ENCODE data around the gene OR5T2.
"Not testable (repeated sequence)": the region's sequence is repeated elsewhere in the genome, so short reads cannot be mapped to it uniquely, and the experiment has no call there.

The OR5T2 gene

GRCh38 chr11:56234155-56234554 lies at the start of gene OR5T2:
Gene OR5T2, minus strand, starts transcription at chr11:56234255. Its CDS starts 1,193 bp downstream, at chr11:56233062.
- DNase-seq, result no peak

DNA sequence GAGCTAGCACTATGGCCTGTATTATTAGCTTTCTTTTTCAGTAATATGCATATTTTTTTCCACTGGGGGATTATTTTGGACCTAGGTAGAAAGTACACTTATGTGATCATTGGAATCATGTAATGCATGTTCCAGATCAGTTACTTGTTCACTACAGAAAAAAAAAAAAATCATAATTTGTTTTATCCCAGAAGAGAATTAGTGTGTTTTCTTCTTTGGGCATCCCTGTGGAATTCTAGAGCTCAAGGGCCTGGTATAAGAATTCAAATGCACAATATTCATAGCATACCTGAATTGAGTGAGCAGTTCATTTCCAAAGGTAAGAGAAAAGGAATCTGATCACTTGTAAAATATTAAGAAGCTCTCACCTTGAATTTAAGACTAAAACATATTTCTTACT lies 39.8 kb upstream of the OR5T2 start, which contains the start of gene OR5T1:
OR5T1 (plus strand) TSS at position 301 of the 400 bp plus-strand sequence. CDS start 1,485 bp downstream, outside the sequence.
- no peak for DNase-seq

DNA sequence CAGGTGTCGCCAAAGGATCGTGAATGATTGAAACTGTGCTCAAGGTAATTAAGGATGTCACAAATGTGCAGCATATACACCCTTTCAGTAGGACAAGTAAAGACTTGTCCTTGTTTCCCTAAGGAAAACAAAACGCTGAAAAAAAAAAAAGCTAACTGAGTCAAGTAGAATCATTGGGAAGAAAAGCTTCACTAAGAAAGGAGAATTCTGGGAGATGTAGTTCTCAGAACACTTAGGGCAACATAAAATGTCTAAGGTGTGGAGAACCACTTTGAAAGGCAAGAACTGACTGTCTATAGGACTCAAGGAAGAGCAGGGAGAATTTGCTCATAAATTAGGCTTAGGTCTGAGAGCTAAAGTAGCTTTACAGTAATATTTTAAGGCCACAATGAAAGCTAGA lies 37.0 kb upstream of the OR5T2 start:
- no peak for DNase-seq

DNA sequence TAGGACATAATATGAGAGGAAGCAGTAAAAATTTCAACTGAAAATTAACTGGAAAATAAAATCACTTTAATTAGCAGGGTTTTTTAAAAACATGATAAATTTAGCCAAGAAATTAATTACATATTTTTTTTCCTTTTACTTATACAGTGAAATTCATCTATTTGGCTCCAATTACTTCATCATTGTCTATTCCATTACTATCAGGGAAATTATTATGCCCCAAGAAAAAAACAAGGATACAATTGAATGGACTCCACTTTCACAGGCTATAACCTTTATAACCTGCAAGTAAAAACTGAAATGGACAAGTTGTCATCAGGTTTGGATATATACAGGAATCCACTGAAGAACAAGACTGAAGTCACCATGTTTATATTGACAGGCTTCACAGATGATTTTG lies 17.9 kb upstream of the OR5T2 start, which contains the start of gene OR5T3:
OR5T3 (plus strand) TSS at position 301 of the 400 bp plus-strand sequence; CDS start at position 301, 0 bp downstream.
- no peak for DNase-seq

DNA sequence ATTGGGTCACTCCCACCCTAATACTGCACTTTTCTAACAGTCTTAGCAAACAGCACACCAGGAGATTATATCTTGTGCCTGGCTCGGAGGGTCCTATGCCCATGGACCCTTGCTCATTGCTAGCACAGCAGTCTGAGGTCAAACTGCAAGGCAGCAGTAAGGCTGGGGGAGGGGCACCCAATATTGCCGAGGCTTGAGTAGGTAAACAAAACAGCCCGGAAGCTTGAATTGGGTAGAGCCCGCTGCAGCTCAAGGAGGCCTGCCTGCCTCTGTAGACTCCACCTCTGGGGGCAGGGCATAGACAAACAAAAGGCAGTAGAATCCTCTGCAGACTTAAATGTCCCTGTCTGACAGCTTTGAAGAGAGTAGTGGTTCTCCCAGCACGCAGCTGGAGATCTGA lies 14.3 kb downstream of the OR5T2 start:
- DNase-seq, result not testable (repeated sequence)

DNA sequence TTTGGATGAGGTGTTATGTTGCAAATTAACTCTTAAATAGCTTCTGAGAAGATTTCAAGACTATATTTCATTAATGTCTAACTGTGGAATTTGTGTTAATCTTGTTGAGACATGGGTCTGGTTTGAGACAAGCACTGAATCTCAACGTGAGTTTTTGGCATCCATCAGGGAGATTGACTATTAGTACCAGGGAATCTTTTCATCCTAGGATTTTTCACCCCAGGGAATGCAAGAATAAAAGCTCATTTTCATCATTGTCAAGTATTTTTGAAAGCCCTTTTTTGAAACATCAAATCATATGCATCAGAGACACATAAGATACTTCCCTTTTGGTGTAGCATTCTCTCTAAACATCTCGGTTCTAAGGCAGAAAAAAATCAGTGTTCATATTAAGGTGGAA lies 19.5 kb downstream of the OR5T2 start:
- no peak for DNase-seq

DNA sequence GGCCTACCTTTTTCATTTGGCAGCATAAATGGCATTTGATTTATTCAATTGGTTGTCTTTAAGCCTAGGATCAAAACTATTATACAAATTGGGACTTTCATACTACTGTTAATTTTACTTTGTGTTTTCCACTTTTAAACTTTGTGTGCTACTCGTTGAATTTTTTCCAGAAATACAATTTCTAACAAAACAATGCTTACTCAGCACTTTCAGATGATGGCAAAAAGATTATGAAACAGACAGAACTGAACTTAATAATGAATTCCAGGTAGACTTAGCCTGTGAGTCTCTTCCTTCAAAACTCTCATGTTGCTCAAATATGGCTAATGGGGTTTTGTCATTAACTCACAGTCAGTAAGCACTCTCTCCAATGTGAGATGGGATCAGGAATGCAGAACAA lies 26.3 kb downstream of the OR5T2 start:
- DNase-seq, result no peak

GRCh38 chr11:56197367-56197766 lies 36.7 kb downstream of the OR5T2 start:
- DNase-seq, result no peak

GRCh38 chr11:56196705-56197104 lies 37.4 kb downstream of the OR5T2 start:
- no peak for DNase-seq

- no peak for DNase-seq
Observed at GRCh38 chr11:56188602-56189001, 45.5 kb downstream of the OR5T2 start.

GRCh38 chr11:56183459-56183858 lies 50.6 kb downstream of the OR5T2 start:
- no peak for DNase-seq
